HepG2 (cell line): ENCODE data around the gene DPH1. TPM values are rescaled to one million over a fixed set of nuclear protein-coding genes. Genes with fewer than 3 reads are reported as not detected.
"Not testable (repeated sequence)": the region's sequence is repeated elsewhere in the genome, so short reads cannot be mapped to it uniquely, and the experiment has no call there.

Source experiments
- ATAC-seq: fragments of 200-7000 bp; cut with Tn5 transposase; 3 replicates; pipeline ENCODE4 v1.9.1; 2020; ENCODE audit warnings: mild to moderate bottlenecking, moderate library complexity
- BruUV-seq: library from RNA; stranded (reverse); fragments of 400-500 nt; replicated peaks from 2 replicates; lab custom pipeline; 2021; lab: Mats Ljungman, UMichigan
- CTCF ChIA-PET: fragments of 300-600 bp; formaldehyde crosslinking; extraction: SDS; loops from one replicate; lab custom pipeline; 2021; ENCODE audit warnings: low total read pairs, inconsistent platforms, low intra/inter-chr PET ratio; lab: Yijun Ruan, JAX
- POLR2A ChIA-PET: fragments of 350-600 bp; sonication (Branson Sonifier 250); formaldehyde crosslinking; loops from one replicate; lab custom pipeline; 2020; ENCODE audit warnings: antibody characterized with exemption, inconsistent platforms; lab: Yijun Ruan, JAX
- DNase-seq: peaks from one replicate; pipeline ENCODE4 v3.0.0-alpha.2; 2015; ENCODE audit warnings: low spot score
- FAIRE-seq: peaks from 3 replicates; lab custom pipeline; 2011; peaks lifted over from hg19 to GRCh38; lab: Jason Lieb, UNC
- H2AFZ ChIP-seq: one replicate; pipeline ENCODE4 v1.6.1; 2011; ENCODE audit warnings: low read length, inconsistent platforms
- H3K27ac ChIP-seq: fragments of 300-600 bp; 3 replicates; pipeline ENCODE4 v1.8.0; 2011; ENCODE audit warnings: mixed run types, mild to moderate bottlenecking, mixed read lengths, low read length, inconsistent platforms; ENCODE audit not compliant: insufficient read depth; ENCODE audit errors: extremely low read length
- H3K27me3 ChIP-seq, 2 experiments: fragments of 200-600 bp in 1 of 2; 2 replicates in 1 of 2; 3 replicates in 1 of 2; pipeline versions ENCODE4 v1.6.0 to v1.8.0; 2011; ENCODE audit warnings: low read length in 2 of 2, mild to moderate bottlenecking in 2 of 2, moderate library complexity in 2 of 2, inconsistent platforms in 1 of 2; ENCODE audit not compliant: insufficient read depth in 2 of 2, control insufficient read depth in 1 of 2
- H3K36me3 ChIP-seq, 2 experiments: fragments of 200-600 bp in 1 of 2; replicated peaks in 1 of 2; 2 replicates in 1 of 2; 3 replicates in 1 of 2; pipeline versions ENCODE4 v1.5.1 to v1.8.0; 2011; ENCODE audit warnings: low read length in 2 of 2, inconsistent platforms in 1 of 2; ENCODE audit not compliant: insufficient read depth in 2 of 2, control insufficient read depth in 1 of 2
- H3K4me1 ChIP-seq: 2 replicates; pipeline ENCODE4 v1.5.1; 2012; ENCODE audit warnings: low read length, inconsistent platforms; ENCODE audit not compliant: insufficient read depth
- H3K4me2 ChIP-seq: 2 replicates; pipeline ENCODE4 v1.6.0; 2011; ENCODE audit warnings: low read depth, low read length, inconsistent platforms
- H3K4me3 ChIP-seq, 3 experiments: fragments of 200-600 bp in 1 of 3; sonication (generic), shearing (Covaris generic) in 1 of 3; replicated peaks in 1 of 3; 2 replicates each; pipeline ENCODE4 v1.5.1; 2011 to 2016; ENCODE audit warnings: low read length in 3 of 3, inconsistent platforms in 2 of 3, low read depth in 2 of 3, mild to moderate bottlenecking in 2 of 3, control low read depth in 1 of 3, mixed read lengths in 1 of 3; ENCODE audit not compliant: insufficient read depth in 1 of 3
- H3K79me2 ChIP-seq: one replicate; pipeline ENCODE4 v1.6.1; 2011; ENCODE audit warnings: low read length, inconsistent platforms; ENCODE audit not compliant: insufficient read depth
- H3K9ac ChIP-seq: 2 replicates; pipeline ENCODE4 v1.6.0; 2011; ENCODE audit warnings: mild to moderate bottlenecking, low read depth, low read length, inconsistent platforms; ENCODE audit not compliant: insufficient read depth
- H3K9me3 ChIP-seq: 2 replicates; pipeline ENCODE4 v1.5.1; 2012; ENCODE audit warnings: mild to moderate bottlenecking, low read length
- H4K20me1 ChIP-seq: 2 replicates; pipeline ENCODE4 v1.6.0; 2011; ENCODE audit warnings: inconsistent platforms, mild to moderate bottlenecking, low read length, moderate library complexity; ENCODE audit not compliant: insufficient read depth
- HMG20B ChIP-seq: conservative IDR thresholded peaks from 2 replicates; pipeline ENCODE4 v1.6.1; 2016; ENCODE audit warnings: missing genetic modification reagents, missing compliant biosample characterization
- ZBTB14 ChIP-seq: sonication (generic); formaldehyde crosslinking; IDR thresholded peaks from 2 replicates; pipeline ENCODE4 v1.4.0; 2020; ENCODE audit warnings: missing genetic modification reagents
- WGBS: methylation state at CpG from one replicate; pipeline ENCODE4 v1.1.6; 2017; ENCODE audit warnings: low lambda C conversion rate; 5-methylcytosine and 5-hydroxymethylcytosine counted together
- in situ Hi-C: cut with HindIII; loops from 2 replicates; pipeline ENCODE4 v1.10.0; 2017; ENCODE audit warnings: low pct_unique_long_range_greater_than_20kb; ENCODE audit not compliant: extremely low pct_ligation_motif_present
- intact Hi-C: fragments of 100-400 bp; cut with micrococcal nuclease; formaldehyde crosslinking; loops from one replicate; pipeline ENCODE4 v1.10.0; 2022; ENCODE audit not compliant: unreplicated experiment
- polyA plus RNA-seq, 8 experiments: library from polyadenylated mRNA; depleted of rRNA in 3 of 8; stranded (reverse) in 7 of 8; unstranded in 1 of 8; fragments of >200 nt; fragmentation: Illumina TruSeq in 4 of 8; extraction: Trizol in 4 of 8; gene quantifications; 2 replicates each; pipeline versions ENCODE4 v1.2.1 to v1.2.3, GENCODE V29; 2011 to 2016; ENCODE audit warnings: low read depth in 4 of 8, missing spikeins in 1 of 8, mixed read lengths in 1 of 8; ENCODE audit not compliant: insufficient read depth in 1 of 8
- total RNA-seq, 5 experiments: library from RNA; depleted of rRNA; stranded (reverse); fragments of >200 nt; fragmentation: Illumina TruSeq; extraction: Trizol; gene quantifications; 2 replicates each; pipeline ENCODE4 v1.2.3, GENCODE V29; 2016; ENCODE audit warnings: low read depth in 1 of 5

DPH1 gene
- total and polyA plus RNA-seq, 2 of the 13 experiments (the other 11 are each of a cell fraction or from before 2014, with no cell fraction given): 25.3 to 42.8 TPM

GRCh38 chr17:1980665-1981250 lies 49.2 kb upstream of the DPH1 start:
- H3K4me2 ChIP-seq: peak overlapping the region; percentile 2; the same call in 1 of the 2 replicates
- intact Hi-C loops: no loop called here
- no peaks in the 10 kb centered on the region for H3K36me3 ChIP-seq
- TF ChIP-seq HMG20B (CRISPR knock-in tag) (no peak), ZBTB14 (no peak)
- no peak for DNase-seq
- H3K9ac ChIP-seq: no peak overlapping the region
- H4K20me1 ChIP-seq: no peaks in the 10 kb centered on the region
- ChIA-PET CTCF (no interaction called here), POLR2A (interaction anchor here (1.0 to 1.2 kb wide), 2 partner anchors 15 to 17 kb away, joined by 3 to 4 read pairs; no protein-coding TSS in a partner anchor)
- in situ Hi-C loops: no loop called here
- peaks cover 9 to 35% of the 10 kb centered on the region in 2 experiments; a peak in 4 of 5 replicates for H3K27me3 ChIP-seq
- no peak overlapping the region for H2AFZ ChIP-seq
- peaks cover 60% of the 10 kb centered on the region for H3K4me1 ChIP-seq
- H3K27ac ChIP-seq: no peak overlapping the region
- H3K79me2 ChIP-seq: no peaks in the 10 kb centered on the region
- H3K4me3 ChIP-seq: no peak overlapping the region
- H3K9me3 ChIP-seq: no peaks in the 10 kb centered on the region
- WGBS: 32% methylated on average over 6 of the region's 8 CpGs
- no peak for ATAC-seq
- no TSS peak for BruUV-seq
- FAIRE-seq: no peak

- H3K4me3 ChIP-seq, H3K27ac ChIP-seq, H3K9me3 ChIP-seq, H3K36me3 ChIP-seq, DNase-seq, H3K9ac ChIP-seq, intact Hi-C loops, ATAC-seq, in situ Hi-C loops, CTCF ChIA-PET, H4K20me1 ChIP-seq, FAIRE-seq, BruUV-seq, H3K79me2 ChIP-seq, H3K4me2 ChIP-seq, H2AFZ ChIP-seq: not testable (repeated sequence)
- H3K4me1 ChIP-seq: peaks cover 42% of the 10 kb centered on the region
- POLR2A ChIA-PET: interaction anchor here (1.3 kb wide), 1 partner anchor 35 kb away, joined by 3 read pairs; no protein-coding TSS in a partner anchor
- H3K27me3 ChIP-seq: peaks cover 9 to 46% of the 10 kb centered on the region in 2 experiments; a peak in 4 of 5 replicates
- WGBS: 60% methylated on average over 13 of the region's 13 CpGs
These were observed 47.1 kb upstream of the DPH1 start for GRCh38 chr17:1982793-1983366.
